DMS 273 (cell line): ENCODE data around the gene CMTR1.

ENCODE experiments used
- DNase-seq: peaks from one replicate; lab custom pipeline; 2025; ENCODE audit not compliant: unreplicated experiment; lab: John Stamatoyannopoulos, UW

The CMTR1 gene

GRCh38 chr6:37528541-37528940, 95.5 kb downstream of the CMTR1 start:
- peak; percentile 71 for DNase-seq

DNA sequence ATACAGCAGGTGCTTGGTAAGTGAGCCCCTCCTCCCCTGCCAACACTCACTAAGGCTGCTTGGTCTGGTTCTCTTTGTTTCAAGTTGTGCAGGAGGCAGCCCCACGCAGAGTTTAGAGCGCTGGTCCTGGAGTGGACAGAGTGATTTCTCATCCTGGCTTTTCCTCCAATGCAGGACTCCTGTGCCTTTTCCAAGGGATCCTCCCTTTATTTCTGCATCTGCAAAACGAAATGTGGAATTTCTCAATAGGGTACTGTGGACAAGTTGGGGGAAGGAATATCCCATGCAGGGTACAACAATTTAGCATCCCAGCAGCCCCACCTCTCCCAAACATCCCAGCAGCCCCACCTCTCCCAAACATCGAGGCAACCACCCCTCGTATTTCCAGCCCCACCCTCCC, 97.3 kb downstream of the CMTR1 start:
- DNase-seq: no peak

DNA sequence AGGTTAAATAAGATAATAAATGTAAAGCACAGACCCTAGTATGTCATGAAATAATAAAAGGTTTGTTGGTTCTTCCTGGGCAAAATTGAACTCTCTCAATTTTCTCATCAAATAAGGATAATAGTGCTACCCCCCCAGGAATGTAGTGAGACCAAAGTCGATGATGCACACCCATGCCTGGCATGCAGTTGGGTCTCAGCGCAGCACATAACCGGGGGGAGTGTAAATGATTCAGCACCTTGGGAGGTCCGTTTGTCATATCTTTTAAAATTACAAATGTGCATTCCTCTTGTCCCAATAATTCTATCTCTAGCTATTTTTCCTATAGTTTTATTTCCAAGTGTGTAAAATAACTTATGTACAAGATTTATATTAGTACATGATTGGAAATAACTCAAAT, 98.0 kb downstream of the CMTR1 start:
- DNase-seq: no peak
